ENCODE results near the gene CEBPG.
A peak's percentile ranks its signal among the peaks of the same experiment; 100 is the strongest.

The CEBPG gene

DNA sequence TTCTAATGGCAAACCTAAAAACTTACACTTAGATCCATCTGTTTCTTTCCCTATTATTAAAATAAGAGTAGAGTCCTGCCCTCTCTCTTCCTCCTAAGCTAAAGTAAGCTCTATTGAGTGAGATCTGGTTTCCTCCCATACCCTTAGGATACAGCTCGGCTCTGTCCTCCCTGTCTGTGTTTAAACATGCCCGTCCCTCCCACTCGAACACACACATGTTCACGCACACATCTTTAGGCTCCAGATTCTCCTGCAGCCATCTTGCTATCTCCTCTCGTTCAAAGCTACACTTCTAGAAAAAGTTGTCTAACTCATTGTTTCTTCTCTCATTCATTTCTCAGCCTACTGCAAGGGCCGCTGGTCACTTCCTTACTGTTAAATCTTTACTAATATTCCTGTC lies 15.1 kb upstream of the CEBPG start:
- no peaks in the 10 kb centered on the region for H3K36me3 ChIP-seq (ENCODE audit: low read depth)
- TF ChIP-seq, protein P1, sequence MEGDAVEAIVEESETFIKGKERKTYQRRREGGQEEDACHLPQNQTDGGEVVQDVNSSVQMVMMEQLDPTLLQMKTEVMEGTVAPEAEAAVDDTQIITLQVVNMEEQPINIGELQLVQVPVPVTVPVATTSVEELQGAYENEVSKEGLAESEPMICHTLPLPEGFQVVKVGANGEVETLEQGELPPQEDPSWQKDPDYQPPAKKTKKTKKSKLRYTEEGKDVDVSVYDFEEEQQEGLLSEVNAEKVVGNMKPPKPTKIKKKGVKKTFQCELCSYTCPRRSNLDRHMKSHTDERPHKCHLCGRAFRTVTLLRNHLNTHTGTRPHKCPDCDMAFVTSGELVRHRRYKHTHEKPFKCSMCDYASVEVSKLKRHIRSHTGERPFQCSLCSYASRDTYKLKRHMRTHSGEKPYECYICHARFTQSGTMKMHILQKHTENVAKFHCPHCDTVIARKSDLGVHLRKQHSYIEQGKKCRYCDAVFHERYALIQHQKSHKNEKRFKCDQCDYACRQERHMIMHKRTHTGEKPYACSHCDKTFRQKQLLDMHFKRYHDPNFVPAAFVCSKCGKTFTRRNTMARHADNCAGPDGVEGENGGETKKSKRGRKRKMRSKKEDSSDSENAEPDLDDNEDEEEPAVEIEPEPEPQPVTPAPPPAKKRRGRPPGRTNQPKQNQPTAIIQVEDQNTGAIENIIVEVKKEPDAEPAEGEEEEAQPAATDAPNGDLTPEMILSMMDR (IDR thresholded peaks at IDR 0.05; ENCODE audit: poor library complexity, severe bottlenecking): no peak
- H3K4me1 ChIP-seq (ENCODE audit: insufficient read depth, poor library complexity, severe bottlenecking): peaks cover 8% of the 10 kb centered on the region
- DNase-seq (ENCODE audit: low spot score) (no peak), ATAC-seq (ENCODE audit: low read depth) (0 out of 3 replicates have a peak, but pooled peaks have one; percentile 52)
- no peak overlapping the region for H3K4me3 ChIP-seq (ENCODE audit: severe bottlenecking)
- H3K27ac ChIP-seq (ENCODE audit: poor library complexity, severe bottlenecking): no peak overlapping the region
- H3K9me3 ChIP-seq (ENCODE audit: severe bottlenecking): no peaks in the 10 kb centered on the region
- no peaks in the 10 kb centered on the region for H3K27me3 ChIP-seq (ENCODE audit: insufficient read depth, poor library complexity, severe bottlenecking)

DNA sequence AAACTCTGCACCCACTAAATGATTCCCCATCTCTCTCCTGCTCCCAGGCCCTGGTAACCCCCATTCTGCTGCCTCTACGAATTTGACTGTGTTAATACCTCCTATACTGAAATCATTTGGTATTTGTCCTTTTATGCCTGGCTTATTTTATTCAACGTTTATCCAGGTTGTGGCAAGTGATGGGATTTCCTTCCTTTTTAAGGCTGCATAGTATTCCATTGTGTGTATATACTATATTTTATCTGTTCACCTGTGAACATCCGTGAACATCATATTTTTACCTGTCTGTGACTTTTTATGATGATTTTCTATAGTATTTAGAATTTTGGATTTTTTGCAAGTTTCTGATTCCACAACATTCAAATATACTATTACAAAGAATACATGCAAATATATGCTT lies 13.9 kb upstream of the CEBPG start:
- ATAC-seq (ENCODE audit: low read depth) (no peak), DNase-seq (ENCODE audit: low spot score) (no peak)
- TF ChIP-seq, protein P1 (IDR thresholded peaks at IDR 0.05; ENCODE audit: poor library complexity, severe bottlenecking): no peak
- Histone ChIP-seq H3K27me3 (ENCODE audit: insufficient read depth, poor library complexity, severe bottlenecking) (no peaks in the 10 kb centered on the region), H3K4me3 (ENCODE audit: severe bottlenecking) (no peak overlapping the region), H3K36me3 (ENCODE audit: low read depth) (no peaks in the 10 kb centered on the region), H3K4me1 (ENCODE audit: insufficient read depth, poor library complexity, severe bottlenecking) (peaks cover 8% of the 10 kb centered on the region), H3K9me3 (ENCODE audit: severe bottlenecking) (no peaks in the 10 kb centered on the region), H3K27ac (ENCODE audit: poor library complexity, severe bottlenecking) (no peak overlapping the region)

DNA sequence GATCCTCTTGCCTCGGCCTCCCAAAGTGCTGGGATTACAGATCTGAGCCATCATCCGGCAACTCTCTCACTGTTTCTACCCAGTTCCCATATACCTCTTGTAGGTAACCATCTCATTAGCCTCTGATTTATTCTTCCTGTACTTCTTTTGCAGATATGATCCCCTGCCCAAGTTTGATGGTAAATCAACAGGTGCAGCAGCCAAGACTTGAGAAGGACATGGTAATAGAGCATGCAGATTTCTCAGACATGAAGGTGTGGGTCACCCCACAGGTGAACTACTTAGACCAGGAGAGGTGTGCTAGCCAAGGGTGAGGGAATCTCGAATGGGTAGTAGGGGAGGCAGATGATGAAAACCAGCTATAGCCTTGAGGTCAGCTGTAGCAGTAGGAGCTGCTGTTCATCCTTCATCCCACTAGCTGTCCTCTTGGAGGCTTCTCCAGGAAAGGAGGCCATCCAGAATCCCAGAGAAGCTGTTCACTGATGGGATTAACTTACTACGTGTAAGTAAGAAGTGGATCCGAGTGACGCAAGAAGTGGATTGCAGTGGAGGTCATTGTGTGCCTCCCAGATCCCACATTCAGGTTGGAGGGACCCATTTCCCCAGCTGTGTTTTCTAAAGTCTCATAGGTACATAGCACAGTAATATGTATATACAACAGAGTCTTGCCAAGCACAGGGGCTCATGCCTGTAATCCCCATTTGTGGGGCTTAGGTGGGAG lies 10.8 kb upstream of the CEBPG start:
- ATAC-seq (ENCODE audit: low read depth) (no peak), DNase-seq (ENCODE audit: low spot score) (no peak)
- Histone ChIP-seq H3K4me1 (ENCODE audit: insufficient read depth, poor library complexity, severe bottlenecking) (peaks cover 6% of the 10 kb centered on the region), H3K27me3 (ENCODE audit: insufficient read depth, poor library complexity, severe bottlenecking) (no peaks in the 10 kb centered on the region), H3K36me3 (ENCODE audit: low read depth) (no peaks in the 10 kb centered on the region), H3K4me3 (ENCODE audit: severe bottlenecking) (no peak overlapping the region), H3K9me3 (ENCODE audit: severe bottlenecking) (no peaks in the 10 kb centered on the region), H3K27ac (ENCODE audit: poor library complexity, severe bottlenecking) (no peak overlapping the region)
- TF ChIP-seq, protein P1 (IDR thresholded peaks at IDR 0.05; ENCODE audit: poor library complexity, severe bottlenecking): no peak

DNA sequence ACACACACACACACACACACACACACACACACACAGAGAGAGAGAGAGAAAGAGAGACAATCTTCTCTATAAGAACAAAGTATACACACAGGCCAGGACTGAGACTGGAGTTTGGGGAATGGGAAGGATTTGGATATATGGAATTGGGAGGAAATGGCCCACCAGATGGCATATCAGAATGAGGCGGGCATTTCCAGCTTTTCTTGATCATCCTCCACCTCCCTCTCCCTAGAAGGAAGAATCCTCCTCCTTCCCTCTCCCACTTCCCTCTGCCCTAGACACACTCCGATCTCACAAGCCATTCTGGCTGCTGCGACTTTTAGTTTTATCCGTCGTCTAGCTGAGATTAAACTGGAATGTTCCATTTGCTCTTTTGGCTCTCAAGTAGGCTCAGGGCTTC lies 10.0 kb upstream of the CEBPG start:
- no peaks in the 10 kb centered on the region for H3K27me3 ChIP-seq (ENCODE audit: insufficient read depth, poor library complexity, severe bottlenecking)
- no peak for DNase-seq (ENCODE audit: low spot score)
- no peak overlapping the region for H3K4me3 ChIP-seq (ENCODE audit: severe bottlenecking)
- TF ChIP-seq, protein P1 (IDR thresholded peaks at IDR 0.05; ENCODE audit: poor library complexity, severe bottlenecking): no peak
- peaks cover 10% of the 10 kb centered on the region for H3K4me1 ChIP-seq (ENCODE audit: insufficient read depth, poor library complexity, severe bottlenecking)
- no peak for ATAC-seq (ENCODE audit: low read depth)
- no peaks in the 10 kb centered on the region for H3K9me3 ChIP-seq (ENCODE audit: severe bottlenecking)
- H3K36me3 ChIP-seq (ENCODE audit: low read depth): no peaks in the 10 kb centered on the region
- no peak overlapping the region for H3K27ac ChIP-seq (ENCODE audit: poor library complexity, severe bottlenecking)

DNA sequence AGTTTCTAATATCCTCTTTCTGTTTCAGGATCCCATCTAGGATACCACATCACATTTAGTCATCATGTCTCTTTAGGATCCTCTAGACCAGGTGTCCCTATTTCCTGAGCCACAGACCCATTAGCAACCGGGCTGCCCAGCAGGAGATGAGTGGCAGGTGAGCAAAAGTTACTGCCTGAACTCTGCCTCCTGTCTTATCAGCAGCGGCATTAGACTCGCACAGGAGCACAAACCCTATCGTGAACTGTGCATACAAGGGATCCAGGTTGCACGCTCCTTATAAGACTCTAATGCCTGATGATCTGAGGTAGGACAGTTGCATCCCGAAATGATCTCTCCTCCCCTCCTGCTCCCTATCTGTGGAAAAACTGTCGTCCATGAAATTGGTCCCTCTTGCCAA lies 7.8 kb upstream of the CEBPG start:
- Histone ChIP-seq H3K27me3 (ENCODE audit: insufficient read depth, poor library complexity, severe bottlenecking) (no peaks in the 10 kb centered on the region), H3K4me3 (ENCODE audit: severe bottlenecking) (no peak overlapping the region), H3K27ac (ENCODE audit: poor library complexity, severe bottlenecking) (no peak overlapping the region), H3K36me3 (ENCODE audit: low read depth) (no peaks in the 10 kb centered on the region), H3K4me1 (ENCODE audit: insufficient read depth, poor library complexity, severe bottlenecking) (peaks cover 17% of the 10 kb centered on the region), H3K9me3 (ENCODE audit: severe bottlenecking) (no peaks in the 10 kb centered on the region)
- DNase-seq (ENCODE audit: low spot score) (no peak), ATAC-seq (ENCODE audit: low read depth) (no peak)
- TF ChIP-seq, protein P1 (IDR thresholded peaks at IDR 0.05; ENCODE audit: poor library complexity, severe bottlenecking): no peak

All from RWPE2 (cell line).